ENCODE data around the gene GRIP1.

Gene GRIP1

GRCh38 chr12:66392266-66392915, 286.5 kb downstream of the GRIP1 start:
- peak; percentile 57 for DNase-seq (ENCODE audit: low read depth)
- TF ChIP-seq POLR2A (IDR thresholded peaks at IDR 0.05; ENCODE audit: extremely low read depth, insufficient read length), result no peak
- no peak for TF ChIP-seq MAX (IDR thresholded peaks at IDR 0.05; ENCODE audit: low read depth, low read length)
- TF ChIP-seq MYC (IDR thresholded peaks at IDR 0.05; ENCODE audit: low read depth, low read length), result no peak
- TF ChIP-seq, protein P1, sequence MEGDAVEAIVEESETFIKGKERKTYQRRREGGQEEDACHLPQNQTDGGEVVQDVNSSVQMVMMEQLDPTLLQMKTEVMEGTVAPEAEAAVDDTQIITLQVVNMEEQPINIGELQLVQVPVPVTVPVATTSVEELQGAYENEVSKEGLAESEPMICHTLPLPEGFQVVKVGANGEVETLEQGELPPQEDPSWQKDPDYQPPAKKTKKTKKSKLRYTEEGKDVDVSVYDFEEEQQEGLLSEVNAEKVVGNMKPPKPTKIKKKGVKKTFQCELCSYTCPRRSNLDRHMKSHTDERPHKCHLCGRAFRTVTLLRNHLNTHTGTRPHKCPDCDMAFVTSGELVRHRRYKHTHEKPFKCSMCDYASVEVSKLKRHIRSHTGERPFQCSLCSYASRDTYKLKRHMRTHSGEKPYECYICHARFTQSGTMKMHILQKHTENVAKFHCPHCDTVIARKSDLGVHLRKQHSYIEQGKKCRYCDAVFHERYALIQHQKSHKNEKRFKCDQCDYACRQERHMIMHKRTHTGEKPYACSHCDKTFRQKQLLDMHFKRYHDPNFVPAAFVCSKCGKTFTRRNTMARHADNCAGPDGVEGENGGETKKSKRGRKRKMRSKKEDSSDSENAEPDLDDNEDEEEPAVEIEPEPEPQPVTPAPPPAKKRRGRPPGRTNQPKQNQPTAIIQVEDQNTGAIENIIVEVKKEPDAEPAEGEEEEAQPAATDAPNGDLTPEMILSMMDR (IDR thresholded peaks at IDR 0.05; ENCODE audit: low read depth, low read length), result no peak

DNA sequence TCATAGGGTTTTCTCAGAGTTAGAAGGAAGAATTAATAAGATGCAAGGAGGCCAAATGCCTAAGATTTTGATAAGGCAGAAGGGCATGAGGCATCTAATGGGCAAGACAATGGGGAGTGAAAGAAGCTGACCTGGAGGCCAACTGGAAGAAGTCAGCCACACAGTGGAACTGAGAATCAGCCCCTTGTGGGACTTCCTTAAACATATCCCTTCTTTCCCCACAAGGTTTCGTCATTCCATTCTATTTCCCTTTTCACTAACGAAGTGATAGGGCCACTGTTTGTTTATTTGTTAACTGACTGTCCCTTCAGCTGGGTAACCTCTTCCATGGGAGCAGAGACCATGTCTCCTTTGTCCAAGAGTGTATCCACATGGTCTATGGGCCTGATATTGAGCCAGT, 290.4 kb downstream of the GRIP1 start:
- TF ChIP-seq MYC (IDR thresholded peaks at IDR 0.05; ENCODE audit: low read depth, low read length) (no peak), POLR2A (IDR thresholded peaks at IDR 0.05; ENCODE audit: extremely low read depth, insufficient read length) (no peak), MAX (IDR thresholded peaks at IDR 0.05; ENCODE audit: low read depth, low read length) (no peak)
- TF ChIP-seq, protein P1 (IDR thresholded peaks at IDR 0.05; ENCODE audit: low read depth, low read length), result no peak
- no peak overlapping the region for H3K4me3 ChIP-seq (ENCODE audit: low read depth, low read length)
- DNase-seq (ENCODE audit: low read depth), result peak; percentile 69

More at GRCh38 chr12:66392266-66392915, 286.5 kb downstream of the GRIP1 start:
- no peak overlapping the region for H3K4me3 ChIP-seq (ENCODE audit: low read depth, low read length)

DNA sequence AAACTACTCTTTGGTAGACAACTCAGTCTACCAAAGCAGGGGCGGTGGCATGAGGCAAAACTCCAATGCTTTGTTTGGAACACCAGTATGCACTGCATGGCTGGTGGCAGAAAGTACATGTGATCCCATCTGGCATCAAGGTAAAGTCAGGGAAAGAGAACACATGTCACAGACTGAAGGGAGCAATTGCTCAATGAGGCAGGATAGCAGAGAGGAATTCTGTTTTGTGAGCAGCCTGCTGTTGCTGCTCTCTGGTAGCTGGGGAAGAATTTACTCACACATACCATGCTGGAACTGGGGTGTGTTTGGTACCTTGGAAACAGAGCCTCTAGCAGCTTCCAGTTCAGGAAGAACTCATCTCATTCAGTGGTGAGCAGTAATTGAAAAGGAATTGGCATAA, 291.8 kb downstream of the GRIP1 start:
- H3K4me3 ChIP-seq (ENCODE audit: low read depth, low read length), result no peak overlapping the region
- TF ChIP-seq POLR2A (IDR thresholded peaks at IDR 0.05; ENCODE audit: extremely low read depth, insufficient read length), result no peak
- TF ChIP-seq, protein P1 (IDR thresholded peaks at IDR 0.05; ENCODE audit: low read depth, low read length), result no peak
- TF ChIP-seq MYC (IDR thresholded peaks at IDR 0.05; ENCODE audit: low read depth, low read length), result no peak
- no peak for TF ChIP-seq MAX (IDR thresholded peaks at IDR 0.05; ENCODE audit: low read depth, low read length)

DNA sequence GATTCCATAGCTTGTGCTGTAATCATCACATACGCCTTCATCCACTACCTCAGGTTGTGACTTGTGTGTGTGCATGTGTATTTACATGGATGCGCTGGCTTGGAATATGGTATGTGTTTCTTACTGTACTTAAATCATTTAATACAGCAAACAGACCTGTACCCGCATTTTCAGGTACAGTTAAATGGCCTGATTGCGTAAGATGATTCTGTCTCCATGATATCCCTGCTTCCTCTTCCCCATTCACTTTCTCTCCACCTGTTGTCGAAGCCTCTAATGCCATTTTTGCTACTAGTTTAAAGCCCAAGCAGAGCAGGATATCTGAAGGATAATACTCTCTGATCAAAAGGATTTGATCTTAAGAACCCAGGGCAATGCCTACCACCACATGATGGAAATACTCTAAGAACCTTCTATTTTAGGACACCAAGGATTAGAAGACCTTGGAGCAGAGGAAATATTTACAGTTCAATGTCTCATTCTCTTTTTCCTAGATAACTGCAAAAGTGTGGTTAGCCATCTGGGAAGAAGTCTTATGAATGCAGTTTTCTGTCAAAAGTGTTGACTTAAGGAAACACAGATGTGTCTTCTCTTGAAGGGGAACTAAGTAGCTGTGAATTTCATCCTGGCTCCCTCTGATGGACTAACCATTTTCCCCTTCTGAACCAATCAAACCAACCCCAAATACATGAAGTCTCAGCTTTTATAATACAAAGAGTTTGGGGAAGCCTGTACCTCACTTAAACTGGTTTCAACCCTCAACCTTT, 297.9 kb downstream of the GRIP1 start:
- no peak for TF ChIP-seq POLR2A (IDR thresholded peaks at IDR 0.05; ENCODE audit: extremely low read depth, insufficient read length)
- TF ChIP-seq, protein P1 (IDR thresholded peaks at IDR 0.05; ENCODE audit: low read depth, low read length), result no peak
- DNase-seq (ENCODE audit: low read depth), result no peak
- H3K4me3 ChIP-seq (ENCODE audit: low read depth, low read length), result no peak overlapping the region

More for the DNA sequence above, 291.8 kb downstream of the GRIP1 start:
- DNase-seq (ENCODE audit: low read depth), result no peak

DNA sequence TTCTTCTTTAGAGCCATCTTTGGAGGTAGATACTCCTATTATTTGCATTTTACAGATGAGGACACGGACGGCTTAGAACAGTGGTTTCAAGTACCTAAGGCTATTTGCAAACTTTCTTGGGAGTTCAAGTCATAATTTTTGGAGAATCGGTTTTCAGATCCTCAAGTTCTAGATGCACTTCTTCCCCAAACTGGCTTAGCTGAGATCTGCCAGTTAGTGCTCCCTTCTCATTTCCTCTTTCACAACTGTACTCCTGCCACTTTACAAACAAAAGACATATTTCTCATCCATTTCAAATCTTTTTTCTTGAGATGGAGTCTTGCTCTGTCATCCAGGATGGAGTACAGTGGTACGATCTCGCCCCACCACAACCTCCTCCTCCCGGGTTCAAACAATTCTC, 299.3 kb downstream of the GRIP1 start:
- no peak overlapping the region for H3K4me3 ChIP-seq (ENCODE audit: low read depth, low read length)
- DNase-seq (ENCODE audit: low read depth), result peak; percentile 40
- TF ChIP-seq MAX (IDR thresholded peaks at IDR 0.05; ENCODE audit: low read depth, low read length), result no peak
- no peak for TF ChIP-seq MYC (IDR thresholded peaks at IDR 0.05; ENCODE audit: low read depth, low read length)
- TF ChIP-seq, protein P1 (IDR thresholded peaks at IDR 0.05; ENCODE audit: low read depth, low read length), result no peak

All from NB4 (cell line).